ENCODE results near the gene OR51F2.
"Not testable (repeated sequence)": the region's sequence is repeated elsewhere in the genome, so short reads cannot be mapped to it uniquely, and the experiment has no call there.

DNA sequence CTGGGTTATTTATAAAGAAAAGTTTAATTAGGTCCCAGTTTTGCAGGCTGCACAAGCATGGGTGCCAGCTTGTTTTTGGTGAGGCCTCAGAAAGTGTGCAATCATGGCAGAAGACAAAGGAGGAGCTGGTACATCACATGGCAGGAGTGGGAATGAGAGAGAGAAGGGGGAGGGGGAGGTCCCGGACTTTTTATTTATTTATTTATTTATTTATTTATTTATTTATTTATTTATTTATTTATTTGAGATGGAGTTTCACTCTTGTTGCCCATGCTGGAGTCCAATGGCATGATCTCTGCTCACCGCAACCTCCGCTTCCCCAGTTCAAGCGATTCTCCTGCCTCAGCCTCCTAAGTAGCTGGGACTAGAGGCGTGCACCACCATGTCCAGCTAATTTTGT is 19.8 kb upstream of the OR51F2 start:
- TF ChIP-seq CTCF (IDR thresholded peaks at IDR 0.05); EZH2 (IDR thresholded peaks at IDR 0.05; ENCODE audit: borderline replicate concordance, insufficient read depth, low read depth, low read length, poor library complexity, severe bottlenecking): not testable (repeated sequence)

Measured in B cell (primary cell).